Spleen (tissue), 11 donors: ENCODE measurements around the gene AMY1C. TPM values are rescaled to one million over a fixed set of nuclear protein-coding genes. Genes with fewer than 3 reads are reported as not detected.

Source experiments
- DNase-seq: peaks from one replicate; pipeline ENCODE4 v3.0.0-alpha.2; 2020
- H3K27ac ChIP-seq, 8 donors: fragments of 200-600 bp; sonication (generic) in 7 of 8; 1 replicate in 4 of 8; 2 replicates in 4 of 8; pipeline versions ENCODE4 v1.5.0 to v1.8.0; 2016 to 2021; ENCODE audit warnings: inconsistent platforms in 4 of 8, mild to moderate bottlenecking in 4 of 8, moderate library complexity in 1 of 8
- H3K27me3 ChIP-seq, 7 donors: fragments of 200-600 bp; sonication (generic) in 6 of 7; replicated peaks in 1 of 7; 1 replicate in 4 of 7; 2 replicates in 3 of 7; pipeline versions ENCODE4 v1.5.0 to v1.8.0; 2016 to 2021; ENCODE audit warnings: inconsistent platforms in 3 of 7, mild to moderate bottlenecking in 1 of 7
- H3K36me3 ChIP-seq, 6 donors: fragments of 200-600 bp; sonication (generic) in 5 of 6; 1 replicate in 4 of 6; 2 replicates in 2 of 6; pipeline versions ENCODE4 v1.5.0 to v1.8.0; 2016 to 2021; ENCODE audit warnings: inconsistent platforms in 2 of 6
- H3K4me1 ChIP-seq, 6 donors: fragments of 200-600 bp; sonication (generic) in 5 of 6; 1 replicate in 3 of 6; 2 replicates in 3 of 6; pipeline versions ENCODE4 v1.5.0 to v1.8.0; 2016 to 2021; ENCODE audit warnings: inconsistent platforms in 3 of 6
- H3K4me3 ChIP-seq, 8 donors: fragments of 200-600 bp; sonication (generic) in 7 of 8; 1 replicate in 4 of 8; 2 replicates in 4 of 8; pipeline versions ENCODE4 v1.5.0 to v1.8.0; 2016 to 2021; ENCODE audit warnings: inconsistent platforms in 4 of 8, mild to moderate bottlenecking in 4 of 8, moderate library complexity in 2 of 8
- H3K9me3 ChIP-seq, 8 donors: fragments of 200-600 bp; sonication (generic) in 7 of 8; 1 replicate in 4 of 8; 2 replicates in 4 of 8; pipeline versions ENCODE4 v1.5.0 to v1.8.0; 2016 to 2021; ENCODE audit warnings: inconsistent platforms in 4 of 8
- POLR2A ChIP-seq, 3 donors: fragments of 450-650 bp; IDR thresholded peaks; one replicate each; pipeline ENCODE4 v1.5.1; 2017; ENCODE audit warnings: antibody characterized with exemption in 3 of 3, mild to moderate bottlenecking in 1 of 3
- POLR2AphosphoS5 ChIP-seq, 3 donors: sonication (generic); formaldehyde crosslinking; IDR thresholded peaks; one replicate each; pipeline ENCODE4 v1.5.1; 2017; ENCODE audit warnings: antibody characterized with exemption in 3 of 3
- WGBS, 5 donors: extraction: QIAGEN DNeasy Blood & Tissue Kit in 3 of 5; methylation state at CpG; one replicate each; pipeline versions ENCODE4 v1.1.5 to v1.1.7; 2013 to 2018; 5-methylcytosine and 5-hydroxymethylcytosine counted together
- intact Hi-C: fragments of 100-400 bp; cut with DNase I; formaldehyde crosslinking; loops from one replicate; pipeline ENCODE4 v1.15.0; 2023; ENCODE audit warnings: low total_unique reads
- polyA plus RNA-seq, 3 donors: library from polyadenylated mRNA; stranded (reverse); fragments of 200-250 nt; gene quantifications; one replicate each; pipeline ENCODE4 v1.2.1, GENCODE V29; 2013
- total RNA-seq, 7 donors: library from RNA; depleted of rRNA in 3 of 7; stranded (reverse); fragments of >200 nt in 3 of 7; fragmentation: NEBNext Ultra II Directional in 4 of 7; extraction: Animal tissue kit (Norgen Biotek cat#: 25700) in 4 of 7; gene quantifications; one replicate each; pipeline versions ENCODE4 v1.1.0 to v1.2.1, GENCODE V29; 2016 to 2021
- TF ChIP-seq, protein P1 (sequence below), 11 experiments: fragments of 200-600 bp in 7 of 11; fragments of 450-650 bp in 4 of 11; sonication (generic) in 4 of 11; IDR thresholded peaks in 8 of 11; conservative IDR thresholded peaks in 3 of 11; 1 replicate in 7 of 11; 2 replicates in 4 of 11; pipeline versions ENCODE4 v1.4.0 to v1.8.0; 2016 to 2021; ENCODE audit warnings: antibody characterized with exemption in 11 of 11, inconsistent platforms in 4 of 11, mild to moderate bottlenecking in 1 of 11
- donor health status: healthy with polysubstance abuse.
- donor health status: DM: no; HTN: no; CAD: no; lungs with moderate emphysema.
- donor health status: DM: no; HTN: no; CAD: no.
- donor health status: Bipolar disorder and iron deficiency.
- donor health status: healthy.
- donor health status: DM: no; HTN: no; CAD: no.
- donor health status: DM: yes; HTN: yes; CAD: no.

Gene AMY1C
- total and polyA plus RNA-seq, 10 donors: not detected

GRCh38 chr1:103790172-103790571 lies 40.5 kb downstream of the AMY1C start:
- Histone ChIP-seq H3K4me3 (no peak overlapping the region), H3K27ac (no peak overlapping the region), H3K36me3 (no peaks in the 10 kb centered on the region), H3K9me3 (no peaks in the 10 kb centered on the region), H3K27me3 (no peaks in the 10 kb centered on the region), H3K4me1 (no peaks in the 10 kb centered on the region)
- WGBS, 5 donors: 71 to 81% (median 78%) methylated on average over 2 of the region's 2 CpGs
- intact Hi-C loops: no loop called here
- DNase-seq: no peak
- TF ChIP-seq POLR2A (IDR thresholded peaks at IDR 0.05): no peak
- TF ChIP-seq, protein P1, sequence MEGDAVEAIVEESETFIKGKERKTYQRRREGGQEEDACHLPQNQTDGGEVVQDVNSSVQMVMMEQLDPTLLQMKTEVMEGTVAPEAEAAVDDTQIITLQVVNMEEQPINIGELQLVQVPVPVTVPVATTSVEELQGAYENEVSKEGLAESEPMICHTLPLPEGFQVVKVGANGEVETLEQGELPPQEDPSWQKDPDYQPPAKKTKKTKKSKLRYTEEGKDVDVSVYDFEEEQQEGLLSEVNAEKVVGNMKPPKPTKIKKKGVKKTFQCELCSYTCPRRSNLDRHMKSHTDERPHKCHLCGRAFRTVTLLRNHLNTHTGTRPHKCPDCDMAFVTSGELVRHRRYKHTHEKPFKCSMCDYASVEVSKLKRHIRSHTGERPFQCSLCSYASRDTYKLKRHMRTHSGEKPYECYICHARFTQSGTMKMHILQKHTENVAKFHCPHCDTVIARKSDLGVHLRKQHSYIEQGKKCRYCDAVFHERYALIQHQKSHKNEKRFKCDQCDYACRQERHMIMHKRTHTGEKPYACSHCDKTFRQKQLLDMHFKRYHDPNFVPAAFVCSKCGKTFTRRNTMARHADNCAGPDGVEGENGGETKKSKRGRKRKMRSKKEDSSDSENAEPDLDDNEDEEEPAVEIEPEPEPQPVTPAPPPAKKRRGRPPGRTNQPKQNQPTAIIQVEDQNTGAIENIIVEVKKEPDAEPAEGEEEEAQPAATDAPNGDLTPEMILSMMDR (IDR thresholded peaks at IDR 0.05 in 8 of 11, conservative IDR thresholded peaks at IDR 0.05 in 3 of 11): no peak
- TF ChIP-seq POLR2AphosphoS5 (IDR thresholded peaks at IDR 0.05): no peak

Other genes starting within 250 kb of the AMY1C start
- gene RNPC3, start 224.2 kb upstream of the AMY1C start, total RNA-seq: 10 to 100 TPM; 25.9 to 60.6 (median 48.3) TPM
- gene RNPC3, start 224.2 kb upstream of the AMY1C start, polyA plus RNA-seq: 10 to 100 TPM in 2 of 3 donors, 1 to 10 TPM in 1; 9.7 to 10.9 (median 10.8) TPM
- 10 to 100 TPM; 15.0 to 40.0 (median 27.1) TPM for gene AMY2B, start 178.3 kb upstream of the AMY1C start, total RNA-seq
- 10 to 100 TPM; 22.6 to 47.5 (median 25.3) TPM for gene AMY2B, start 178.3 kb upstream of the AMY1C start, polyA plus RNA-seq
- 1 to 10 TPM in 3 of 7 donors, under 1 TPM in 1, not detected in 3; 0.43 to 6.9 (median 2.7) TPM for gene AMY2A, start 132.5 kb upstream of the AMY1C start, total RNA-seq
- gene AMY2A, start 132.5 kb upstream of the AMY1C start, polyA plus RNA-seq: under 1 TPM; 0.06 to 0.16 (median 0.09) TPM
- not detected for gene AMY1A, start 94.1 kb upstream of the AMY1C start, total RNA-seq
- gene AMY1A, start 94.1 kb upstream of the AMY1C start, polyA plus RNA-seq: not detected
- gene AMY1B, start 53.7 kb upstream of the AMY1C start, total RNA-seq: not detected
- not detected for gene AMY1B, start 53.7 kb upstream of the AMY1C start, polyA plus RNA-seq